Right atrium auricular region (tissue), 2 donors: ENCODE measurements around the gene IGFBP6. TPM values are rescaled to one million over a fixed set of nuclear protein-coding genes. Genes with fewer than 3 reads are reported as not detected.

Experiments
- DNase-seq: peaks from one replicate; pipeline ENCODE4 v3.0.0-alpha.2; 2019; ENCODE audit warnings: low spot score
- H3K27ac ChIP-seq, 2 donors: fragments of 200-600 bp; sonication (generic); 1 replicate in 1 of 2; 2 replicates in 1 of 2; pipeline ENCODE4 v1.5.1; 2016 to 2019
- H3K27me3 ChIP-seq, 2 donors: fragments of 200-600 bp; sonication (generic); one replicate each; pipeline versions ENCODE4 v1.5.1 to v1.6.0; 2017 to 2019
- H3K36me3 ChIP-seq: fragments of 200-600 bp; sonication (generic); one replicate; pipeline ENCODE4 v1.5.1; 2016
- H3K4me1 ChIP-seq, 2 donors: fragments of 200-600 bp; sonication (generic); one replicate each; pipeline versions ENCODE4 v1.5.1 to v1.6.0; 2017 to 2019
- H3K4me3 ChIP-seq, 2 donors: fragments of 200-600 bp; sonication (generic); 1 replicate in 1 of 2; 2 replicates in 1 of 2; pipeline ENCODE4 v1.5.1; 2017 to 2019; ENCODE audit warnings: mild to moderate bottlenecking in 1 of 2, moderate library complexity in 1 of 2
- H3K9me3 ChIP-seq, 2 donors: fragments of 200-600 bp; sonication (generic); one replicate each; pipeline ENCODE4 v1.5.1; 2019
- total RNA-seq, 2 donors: library from RNA; depleted of rRNA; stranded (reverse); fragments of >200 nt; gene quantifications; one replicate each; pipeline ENCODE4 v1.1.0, GENCODE V29; 2016
- TF ChIP-seq, protein P1 (sequence below), 2 donors: fragments of 200-600 bp; sonication (generic); IDR thresholded peaks; one replicate each; pipeline ENCODE4 v1.5.1; 2019; ENCODE audit warnings: antibody characterized with exemption in 2 of 2

The IGFBP6 gene
- total RNA-seq, 2 donors from 2014 or later: 99.0 to 358 TPM

GRCh38 chr12:53061404-53062010 lies 36.0 kb upstream of the IGFBP6 start:
- Histone ChIP-seq H3K4me1 (peaks cover 0 to 90% of the 10 kb centered on the region in 2 donors), H3K4me3 (no peak overlapping the region)
- TF ChIP-seq, protein P1, sequence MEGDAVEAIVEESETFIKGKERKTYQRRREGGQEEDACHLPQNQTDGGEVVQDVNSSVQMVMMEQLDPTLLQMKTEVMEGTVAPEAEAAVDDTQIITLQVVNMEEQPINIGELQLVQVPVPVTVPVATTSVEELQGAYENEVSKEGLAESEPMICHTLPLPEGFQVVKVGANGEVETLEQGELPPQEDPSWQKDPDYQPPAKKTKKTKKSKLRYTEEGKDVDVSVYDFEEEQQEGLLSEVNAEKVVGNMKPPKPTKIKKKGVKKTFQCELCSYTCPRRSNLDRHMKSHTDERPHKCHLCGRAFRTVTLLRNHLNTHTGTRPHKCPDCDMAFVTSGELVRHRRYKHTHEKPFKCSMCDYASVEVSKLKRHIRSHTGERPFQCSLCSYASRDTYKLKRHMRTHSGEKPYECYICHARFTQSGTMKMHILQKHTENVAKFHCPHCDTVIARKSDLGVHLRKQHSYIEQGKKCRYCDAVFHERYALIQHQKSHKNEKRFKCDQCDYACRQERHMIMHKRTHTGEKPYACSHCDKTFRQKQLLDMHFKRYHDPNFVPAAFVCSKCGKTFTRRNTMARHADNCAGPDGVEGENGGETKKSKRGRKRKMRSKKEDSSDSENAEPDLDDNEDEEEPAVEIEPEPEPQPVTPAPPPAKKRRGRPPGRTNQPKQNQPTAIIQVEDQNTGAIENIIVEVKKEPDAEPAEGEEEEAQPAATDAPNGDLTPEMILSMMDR (IDR thresholded peaks at IDR 0.05): no peak

DNA sequence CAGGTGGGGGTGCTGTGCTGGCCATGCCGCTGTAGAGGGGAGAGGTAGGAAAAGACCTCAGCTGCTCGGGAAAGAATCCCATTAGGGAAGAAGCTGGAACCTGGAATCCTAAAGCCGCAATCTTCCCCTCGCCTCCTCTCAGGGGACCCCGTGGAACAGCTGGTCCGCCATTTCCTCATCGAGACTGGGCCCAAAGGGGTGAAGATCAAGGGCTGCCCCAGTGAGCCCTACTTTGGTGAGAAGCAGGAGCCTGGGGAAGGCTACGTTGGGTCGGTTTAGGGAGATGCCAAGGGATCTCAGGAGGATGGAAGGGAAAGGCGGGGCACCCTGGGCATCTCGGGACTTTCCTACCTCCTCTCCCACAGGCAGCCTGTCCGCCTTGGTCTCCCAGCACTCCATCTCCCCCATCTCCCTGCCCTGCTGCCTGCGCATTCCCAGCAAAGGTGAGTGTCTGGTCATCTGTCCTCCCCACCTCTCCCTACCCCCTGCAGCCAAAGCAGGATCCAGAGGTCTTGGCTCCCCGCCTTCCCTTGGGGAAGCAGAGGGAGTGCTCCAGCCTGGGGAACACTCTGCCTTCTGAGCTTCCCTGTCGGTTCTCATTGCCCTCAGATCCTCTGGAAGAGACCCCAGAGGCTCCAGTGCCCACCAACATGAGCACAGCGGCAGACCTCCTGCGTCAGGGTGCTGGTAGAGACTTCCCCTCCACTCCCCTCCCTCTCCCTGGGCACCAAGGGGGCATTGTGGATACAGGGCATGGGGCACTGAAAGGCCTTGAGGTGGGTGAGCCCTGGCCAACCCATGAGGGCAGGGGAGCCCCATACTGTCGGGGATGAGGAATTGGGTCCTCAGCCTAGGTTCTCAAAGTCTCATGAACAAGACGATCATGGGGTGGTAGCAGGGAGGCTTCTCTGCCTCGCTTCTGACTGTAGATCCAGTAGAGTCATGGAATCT lies 35.2 kb upstream of the IGFBP6 start:
- Histone ChIP-seq H3K36me3 (peaks cover 90% of the 10 kb centered on the region), H3K27me3 (no peaks in the 10 kb centered on the region), H3K9me3 (no peaks in the 10 kb centered on the region), H3K4me3 (no peak overlapping the region), H3K27ac (peak overlapping the region; percentile 54 to 80), H3K4me1 (peaks cover 0 to 89% of the 10 kb centered on the region in 2 donors)
- DNase-seq: no peak
- TF ChIP-seq, protein P1 (IDR thresholded peaks at IDR 0.05): no peak

More at GRCh38 chr12:53061404-53062010, 36.0 kb upstream of the IGFBP6 start:
- H3K9me3 ChIP-seq: no peaks in the 10 kb centered on the region
- peak overlapping the region; percentile 54 to 60 for H3K27ac ChIP-seq
- DNase-seq: no peak
- peaks cover 94% of the 10 kb centered on the region for H3K36me3 ChIP-seq
- no peaks in the 10 kb centered on the region for H3K27me3 ChIP-seq

GRCh38 chr12:53062977-53063707 lies 34.3 kb upstream of the IGFBP6 start:
- peaks cover 89% of the 10 kb centered on the region for H3K36me3 ChIP-seq
- H3K4me1 ChIP-seq: peaks cover 0 to 82% of the 10 kb centered on the region in 2 donors

DNA sequence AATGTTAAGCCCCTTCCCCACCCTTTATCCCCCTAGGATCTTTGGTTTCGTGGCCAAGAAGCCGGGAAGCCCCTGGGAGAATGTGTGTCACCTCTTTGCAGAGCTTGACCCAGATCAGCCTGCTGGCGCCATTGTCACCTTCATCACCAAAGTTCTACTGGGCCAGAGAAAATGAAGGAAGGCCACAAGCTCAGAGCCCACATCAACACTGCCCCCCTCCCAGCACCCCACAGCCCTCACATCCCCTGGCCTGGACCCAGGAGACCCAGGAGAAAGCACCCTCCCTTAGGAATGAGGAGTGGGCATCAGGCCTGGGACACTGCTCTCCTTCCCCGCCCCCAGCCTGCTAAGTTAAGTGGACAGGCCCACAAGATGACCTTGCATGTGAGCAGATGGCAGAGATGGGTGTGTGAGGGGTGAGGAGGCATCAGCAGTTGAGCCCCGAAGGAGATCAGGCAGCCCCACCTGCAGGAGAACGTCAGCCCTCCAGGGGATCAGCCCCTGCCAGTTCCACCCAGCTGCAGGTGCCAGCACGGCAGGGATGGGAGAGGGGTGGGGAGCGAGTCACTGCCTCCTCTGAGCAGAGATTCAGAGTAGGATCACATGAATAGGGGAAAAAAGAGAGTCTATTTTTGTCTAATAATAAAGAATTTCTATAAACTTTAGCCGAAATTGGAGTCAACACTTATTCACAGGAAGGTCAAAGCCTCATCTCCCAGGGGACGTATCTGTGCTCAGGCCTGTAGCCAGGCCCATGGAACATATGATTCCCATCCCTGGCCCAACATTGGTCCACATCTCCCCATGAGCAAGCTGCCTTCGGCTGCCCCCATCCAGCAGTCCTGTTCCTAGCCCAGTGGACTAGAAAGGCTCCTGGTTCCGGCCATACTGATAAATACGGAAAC lies 33.5 kb upstream of the IGFBP6 start:
- Histone ChIP-seq H3K27me3 (no peaks in the 10 kb centered on the region), H3K4me1 (peaks cover 0 to 84% of the 10 kb centered on the region in 2 donors), H3K27ac (peak overlapping the region; percentile 67 to 80), H3K9me3 (no peaks in the 10 kb centered on the region), H3K36me3 (peaks cover 82% of the 10 kb centered on the region), H3K4me3 (no peak overlapping the region)
- TF ChIP-seq, protein P1 (IDR thresholded peaks at IDR 0.05): peak in 1 of 2 donors; percentile 22
- DNase-seq: peak; percentile 86

More at GRCh38 chr12:53062977-53063707, 34.3 kb upstream of the IGFBP6 start:
- TF ChIP-seq, protein P1 (IDR thresholded peaks at IDR 0.05): no peak
- Histone ChIP-seq H3K27ac (peak overlapping the region; percentile 67 to 80), H3K27me3 (no peaks in the 10 kb centered on the region), H3K9me3 (no peaks in the 10 kb centered on the region), H3K4me3 (no peak overlapping the region)
- peak; percentile 59 for DNase-seq
